Gastrocnemius medialis (tissue), 4 donors: ENCODE measurements around the gene NLK.

Experiments used
- CTCF ChIP-seq, 5 experiments: fragments of 450-650 bp in 3 of 5; fragments of 200-600 bp in 2 of 5; sonication (generic) in 2 of 5; IDR thresholded peaks in 4 of 5; conservative IDR thresholded peaks in 1 of 5; 1 replicate in 4 of 5; 2 replicates in 1 of 5; pipeline ENCODE4 v1.5.1; 2016 to 2019; ENCODE audit warnings: antibody characterized with exemption in 5 of 5, mild to moderate bottlenecking in 3 of 5, moderate library complexity in 3 of 5
- POLR2A ChIP-seq, 2 donors: fragments of 450-650 bp; IDR thresholded peaks; one replicate each; pipeline ENCODE4 v1.6.1; 2017; ENCODE audit warnings: antibody characterized with exemption in 2 of 2, mild to moderate bottlenecking in 2 of 2, moderate library complexity in 2 of 2

- no peak for TF ChIP-seq CTCF (IDR thresholded peaks at IDR 0.05 in 4 of 5, conservative IDR thresholded peaks at IDR 0.05 in 1 of 5)
- TF ChIP-seq POLR2A (IDR thresholded peaks at IDR 0.05), result no peak
Measured at GRCh38 chr17:28219771-28220170, 177.3 kb downstream of the NLK start.
